UCSD-AML1 (cell line): ENCODE measurements around the gene GALM.
A peak's percentile ranks its signal among the peaks of the same experiment; 100 is the strongest.
"Not testable (repeated sequence)": the region's sequence is repeated elsewhere in the genome, so short reads cannot be mapped to it uniquely, and the experiment has no call there.

Experiments
- DNase-seq: peaks from one replicate; lab custom pipeline; 2025; ENCODE audit not compliant: unreplicated experiment; lab: John Stamatoyannopoulos, UW

GALM gene

GRCh38 chr2:38737000-38737698, 71.2 kb downstream of the GALM start:
- DNase-seq = not testable (repeated sequence)

GRCh38 chr2:38737925-38738324, 72.0 kb downstream of the GALM start:
- no peak for DNase-seq

- no peak for DNase-seq
Measured at GRCh38 chr2:38739524-38739923, 73.6 kb downstream of the GALM start.

- DNase-seq = no peak
Measured at GRCh38 chr2:38740851-38741731, 75.2 kb downstream of the GALM start.

- DNase-seq = no peak
Measured at GRCh38 chr2:38742797-38743559, 77.1 kb downstream of the GALM start.

GRCh38 chr2:38743672-38744398, 77.9 kb downstream of the GALM start:
- no peak for DNase-seq

GRCh38 chr2:38744399-38744780, 78.5 kb downstream of the GALM start:
- DNase-seq = no peak

GRCh38 chr2:38745267-38745666, 79.4 kb downstream of the GALM start:
- DNase-seq = no peak

- no peak for DNase-seq
Measured at GRCh38 chr2:38747007-38747424, 81.1 kb downstream of the GALM start.

- no peak for DNase-seq
Measured at GRCh38 chr2:38747819-38748218, 81.9 kb downstream of the GALM start.

- DNase-seq = no peak
Measured at GRCh38 chr2:38748391-38748790, 82.5 kb downstream of the GALM start.

GRCh38 chr2:38748943-38749804, 83.3 kb downstream of the GALM start:
- DNase-seq = no peak

- DNase-seq = peak; percentile 51
Measured at GRCh38 chr2:38750011-38750890, 84.3 kb downstream of the GALM start.

- DNase-seq = peak; percentile 97
Measured at GRCh38 chr2:38750891-38751595, 85.1 kb downstream of the GALM start, which contains the start of gene SRSF7. Gene SRSF7 (minus strand): TSS chr2:38751361. CDS start chr2:38751256, 105 bp downstream.

GRCh38 chr2:38751596-38752410, 85.9 kb downstream of the GALM start:
- DNase-seq = no peak

GRCh38 chr2:38754049-38754448, 88.1 kb downstream of the GALM start:
- DNase-seq = no peak

- no peak for DNase-seq
Measured at GRCh38 chr2:38754506-38754905, 88.6 kb downstream of the GALM start.
